Fibroblast of lung (primary cell): Measurements from ENCODE around the gene CTSA. TPM values are rescaled to one million over a fixed set of nuclear protein-coding genes. Genes with fewer than 3 reads are reported as not detected.

Source experiments
- DNase-seq, 2 donors: peaks; one replicate each; pipeline versions ENCODE4 v3.0.0 to v3.0.0-alpha.2; 2010; ENCODE audit warnings: low read depth in 2 of 2
- H2AFZ ChIP-seq: 2 replicates; pipeline ENCODE4 v1.5.1; 2012; ENCODE audit warnings: low read length, control low read depth, inconsistent platforms
- H3K27ac ChIP-seq: 2 replicates; pipeline ENCODE4 v1.5.1; 2011; ENCODE audit warnings: low read length, control low read depth; ENCODE audit not compliant: insufficient read depth
- H3K27me3 ChIP-seq: 2 replicates; pipeline ENCODE4 v1.5.1; 2011; ENCODE audit warnings: mild to moderate bottlenecking, low read length; ENCODE audit not compliant: control insufficient read depth, insufficient read depth
- H3K36me3 ChIP-seq: 2 replicates; pipeline ENCODE4 v1.5.1; 2011; ENCODE audit warnings: low read length; ENCODE audit not compliant: control insufficient read depth, insufficient read depth
- H3K4me1 ChIP-seq: 2 replicates; pipeline ENCODE4 v1.5.1; 2011; ENCODE audit warnings: low read length; ENCODE audit not compliant: control insufficient read depth, insufficient read depth; ENCODE audit errors: extremely low read depth
- H3K4me2 ChIP-seq: 2 replicates; pipeline ENCODE4 v1.5.1; 2011; ENCODE audit warnings: low read length, control low read depth; ENCODE audit not compliant: insufficient read depth; ENCODE audit errors: extremely low read depth
- H3K4me3 ChIP-seq, 4 experiments: fragments of 200-600 bp in 1 of 4; sonication (generic) in 1 of 4; replicated peaks in 1 of 4; 2 replicates each; pipeline ENCODE4 v1.5.1; 2011 to 2016; ENCODE audit warnings: low read length in 4 of 4, low read depth in 3 of 4, mild to moderate bottlenecking in 3 of 4, control low read depth in 2 of 4, inconsistent platforms in 1 of 4, mixed read lengths in 1 of 4; ENCODE audit not compliant: insufficient read depth in 1 of 4; ENCODE audit errors: control extremely low read depth in 1 of 4
- H3K79me2 ChIP-seq: 2 replicates; pipeline ENCODE4 v1.5.1; 2012; ENCODE audit warnings: mild to moderate bottlenecking, low read length, inconsistent platforms; ENCODE audit not compliant: control insufficient read depth, insufficient read depth
- H3K9ac ChIP-seq: 2 replicates; pipeline ENCODE4 v1.5.1; 2011; ENCODE audit warnings: mild to moderate bottlenecking, low read length, control low read depth; ENCODE audit not compliant: insufficient read depth
- H3K9me3 ChIP-seq: 2 replicates; pipeline ENCODE4 v1.5.1; 2012; ENCODE audit warnings: low read depth, low read length; ENCODE audit not compliant: control insufficient read depth, insufficient read depth
- H4K20me1 ChIP-seq: 2 replicates; pipeline ENCODE4 v1.5.1; 2011; ENCODE audit warnings: low read length; ENCODE audit not compliant: control insufficient read depth, insufficient read depth; ENCODE audit errors: extremely low read depth
- CTCF ChIP-seq, 2 donors: IDR thresholded peaks in 1 of 2; conservative IDR thresholded peaks in 1 of 2; 1 replicate in 1 of 2; 2 replicates in 1 of 2; pipeline ENCODE4 v1.5.1; 2011 to 2012; ENCODE audit warnings: low read length in 2 of 2, control low read depth in 1 of 2, inconsistent platforms in 1 of 2, low read depth in 1 of 2, mild to moderate bottlenecking in 1 of 2
- EZH2 ChIP-seq: IDR thresholded peaks from 2 replicates; pipeline ENCODE4 v1.5.1; 2012; ENCODE audit warnings: low read length, control low read depth, mild to moderate bottlenecking; ENCODE audit errors: missing control alignments
- polyA plus RNA-seq, 2 donors: library from polyadenylated mRNA; depleted of rRNA in 1 of 2; stranded (reverse) in 1 of 2; unstranded in 1 of 2; fragments of >200 nt; gene quantifications; 2 replicates each; pipeline ENCODE4 v1.2.1, GENCODE V29; 2011 to 2012; ENCODE audit warnings: missing spikeins in 1 of 2
- total RNA-seq: library from RNA; depleted of rRNA; stranded (reverse); fragments of >200 nt; gene quantifications from 2 replicates; pipeline ENCODE4 v1.2.1, GENCODE V29; 2014

Gene CTSA
- total and polyA plus RNA-seq, 2 donors (not counting 1 experiment from before 2014, with no cell fraction given): 116 to 364 TPM

- TF ChIP-seq CTCF (conservative IDR thresholded peaks at IDR 0.05 in 1 of 2, IDR thresholded peaks at IDR 0.05 in 1 of 2; ENCODE audit: low read depth in 1 of 2, low read length in 2 of 2): no peak
- no peak for TF ChIP-seq EZH2
- H3K79me2 ChIP-seq: peaks cover 16% of the 10 kb centered on the region
Measured at GRCh38 chr20:45859916-45860315, 31.2 kb upstream of the CTSA start.

GRCh38 chr20:45860560-45861220, 30.4 kb upstream of the CTSA start:
- Histone ChIP-seq H4K20me1 (no peaks in the 10 kb centered on the region), H3K9me3 (no peaks in the 10 kb centered on the region), H3K27me3 (no peaks in the 10 kb centered on the region), H3K36me3 (no peaks in the 10 kb centered on the region), H3K4me2 (no peak overlapping the region), H3K27ac (no peak overlapping the region), H3K4me1 (peaks cover 2% of the 10 kb centered on the region), H3K9ac (no peak overlapping the region), H3K4me3 (no peak overlapping the region), H2AFZ (no peak overlapping the region), H3K79me2 (peaks cover 13% of the 10 kb centered on the region)
- TF ChIP-seq EZH2: no peak
- TF ChIP-seq CTCF (conservative IDR thresholded peaks at IDR 0.05 in 1 of 2, IDR thresholded peaks at IDR 0.05 in 1 of 2; ENCODE audit: low read depth in 1 of 2, low read length in 2 of 2): no peak
- DNase-seq: peak in 1 of 2 donors; percentile 45

More at GRCh38 chr20:45859916-45860315, 31.2 kb upstream of the CTSA start:
- Histone ChIP-seq H3K36me3 (peaks cover 1% of the 10 kb centered on the region), H4K20me1 (no peaks in the 10 kb centered on the region), H3K27ac (no peak overlapping the region), H2AFZ (no peak overlapping the region), H3K9ac (no peak overlapping the region), H3K27me3 (no peaks in the 10 kb centered on the region), H3K9me3 (no peaks in the 10 kb centered on the region), H3K4me1 (peaks cover 2% of the 10 kb centered on the region), H3K4me3 (no peak overlapping the region), H3K4me2 (no peak overlapping the region)
- no peak for DNase-seq

GRCh38 chr20:45861221-45862075, 29.7 kb upstream of the CTSA start:
- TF ChIP-seq CTCF (conservative IDR thresholded peaks at IDR 0.05 in 1 of 2, IDR thresholded peaks at IDR 0.05 in 1 of 2; ENCODE audit: low read depth in 1 of 2, low read length in 2 of 2): no peak
- no peak for TF ChIP-seq EZH2
- H3K4me3 ChIP-seq: no peak overlapping the region
- H2AFZ ChIP-seq: no peak overlapping the region
- DNase-seq: no peak
- peaks cover 6% of the 10 kb centered on the region for H3K79me2 ChIP-seq
- H3K4me2 ChIP-seq: no peak overlapping the region
- H3K9ac ChIP-seq: no peak overlapping the region
- H4K20me1 ChIP-seq: no peaks in the 10 kb centered on the region
- H3K4me1 ChIP-seq: no peaks in the 10 kb centered on the region
- no peaks in the 10 kb centered on the region for H3K27me3 ChIP-seq
- no peaks in the 10 kb centered on the region for H3K9me3 ChIP-seq
- no peak overlapping the region for H3K27ac ChIP-seq
- no peaks in the 10 kb centered on the region for H3K36me3 ChIP-seq
